ENCODE results near the gene PDE4D.

Gene PDE4D

GRCh38 chr5:59335544-59335943 lies 558.0 kb downstream of the PDE4D start:
- no peak for DNase-seq (ENCODE audit: low read depth)
- H3K4me3 ChIP-seq (ENCODE audit: low read length) = no peak overlapping the region
- no peak for TF ChIP-seq CTCF (IDR thresholded peaks at IDR 0.05; ENCODE audit: insufficient read depth, low read depth, low read length, missing control alignments)

- TF ChIP-seq CTCF (IDR thresholded peaks at IDR 0.05; ENCODE audit: insufficient read depth, low read depth, low read length, missing control alignments) = no peak
- H3K4me3 ChIP-seq (ENCODE audit: low read length) = no peak overlapping the region
- no peak for DNase-seq (ENCODE audit: low read depth)
Measured at GRCh38 chr5:59333416-59333815, 560.1 kb downstream of the PDE4D start.

GRCh38 chr5:59332236-59332973 lies 561.1 kb downstream of the PDE4D start:
- no peak for TF ChIP-seq CTCF (IDR thresholded peaks at IDR 0.05; ENCODE audit: insufficient read depth, low read depth, low read length, missing control alignments)
- DNase-seq (ENCODE audit: low read depth) = no peak

GRCh38 chr5:59330680-59331079 lies 562.8 kb downstream of the PDE4D start:
- H3K4me3 ChIP-seq (ENCODE audit: low read length) = no peak overlapping the region
- no peak for TF ChIP-seq CTCF (IDR thresholded peaks at IDR 0.05; ENCODE audit: insufficient read depth, low read depth, low read length, missing control alignments)
- no peak for DNase-seq (ENCODE audit: low read depth)

More at GRCh38 chr5:59332236-59332973, 561.1 kb downstream of the PDE4D start:
- no peak overlapping the region for H3K4me3 ChIP-seq (ENCODE audit: low read length)

DNA sequence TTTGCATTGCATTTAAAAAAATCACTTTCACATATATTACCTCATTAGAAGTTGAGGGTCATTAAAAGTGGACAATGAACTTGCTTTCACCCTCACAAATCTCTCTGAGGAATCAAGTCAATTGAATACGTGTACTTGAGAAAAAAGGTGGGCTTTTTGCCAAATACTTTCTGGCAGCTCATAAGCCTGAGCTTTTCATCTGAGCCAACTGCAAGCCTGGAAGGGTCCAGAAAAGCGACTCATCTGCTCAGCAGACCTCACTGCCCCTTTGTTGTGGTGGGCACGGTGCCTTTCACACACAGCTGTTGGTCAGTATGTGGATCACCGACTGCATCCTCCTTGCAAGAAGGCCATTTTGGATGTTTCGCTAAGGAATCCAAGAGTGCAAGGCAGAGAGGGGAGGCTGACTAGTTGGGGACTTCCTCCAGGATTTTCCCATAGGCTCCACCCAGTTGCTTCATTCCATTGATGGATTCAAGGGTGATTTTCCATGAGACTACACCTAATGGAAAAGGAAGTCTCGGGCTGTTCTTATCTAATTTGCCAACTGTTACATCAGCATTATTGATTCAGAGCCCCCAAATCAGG lies 564.7 kb downstream of the PDE4D start:
- DNase-seq (ENCODE audit: low read depth) = no peak
- H3K4me3 ChIP-seq (ENCODE audit: low read length) = no peak overlapping the region
- TF ChIP-seq CTCF (IDR thresholded peaks at IDR 0.05; ENCODE audit: insufficient read depth, low read depth, low read length, missing control alignments) = no peak

- TF ChIP-seq CTCF (IDR thresholded peaks at IDR 0.05; ENCODE audit: insufficient read depth, low read depth, low read length, missing control alignments) = no peak
- no peak overlapping the region for H3K4me3 ChIP-seq (ENCODE audit: low read length)
- no peak for DNase-seq (ENCODE audit: low read depth)
Measured at GRCh38 chr5:59327191-59327980, 566.1 kb downstream of the PDE4D start.

Measured in epithelial cell of esophagus (primary cell).